Mesothelial cell of epicardium (in vitro differentiated cells): ENCODE results near the gene CHAF1A. TPM values are rescaled to one million over a fixed set of nuclear protein-coding genes. Genes with fewer than 3 reads are reported as not detected.

Experiments used
- DNase-seq, 2 experiments: peaks; one replicate each; pipeline ENCODE4 v3.0.0; 2021; ENCODE audit warnings: low spot score in 2 of 2; ENCODE audit not compliant: unreplicated experiment in 2 of 2
- H3K27ac Mint-ChIP-seq: 2 replicates; pipeline ENCODE4 v1.8.0; 2021; ENCODE audit warnings: mixed read lengths
- H3K27me3 Mint-ChIP-seq: 2 replicates; pipeline ENCODE4 v1.8.0; 2021; ENCODE audit warnings: low read depth, mixed read lengths
- H3K36me3 Mint-ChIP-seq: 2 replicates; pipeline ENCODE4 v1.8.0; 2021; ENCODE audit warnings: mixed read lengths
- H3K4me1 Mint-ChIP-seq: 2 replicates; pipeline ENCODE4 v1.8.0; 2021; ENCODE audit warnings: mixed read lengths
- H3K4me3 Mint-ChIP-seq: 2 replicates; pipeline ENCODE4 v1.8.0; 2021; ENCODE audit warnings: mild to moderate bottlenecking, moderate library complexity, mixed read lengths
- H3K9me3 Mint-ChIP-seq: 2 replicates; pipeline ENCODE4 v1.8.0; 2021; ENCODE audit warnings: mixed read lengths
- CTCF ChIP-seq: fragments of 200-600 bp; sonication (generic); IDR thresholded peaks from one replicate; pipeline ENCODE4 v1.5.0; 2021; ENCODE audit warnings: antibody characterized with exemption; ENCODE audit not compliant: unreplicated experiment
- total RNA-seq: library from RNA; stranded (reverse); gene quantifications from 3 replicates; pipeline ENCODE4 v1.2.1, GENCODE V29; 2021

The CHAF1A gene
- total RNA-seq, 1 donor from 2014 or later = 33.1 TPM

- peak overlapping the region; percentile 81 for H3K27ac Mint-ChIP-seq
- H3K9me3 Mint-ChIP-seq = no peaks in the 10 kb centered on the region
- peak overlapping the region; percentile 47 for H3K4me3 Mint-ChIP-seq
- TF ChIP-seq CTCF = no peak
- H3K27me3 Mint-ChIP-seq = no peaks in the 10 kb centered on the region
- H3K36me3 Mint-ChIP-seq = peaks cover 8% of the 10 kb centered on the region
- H3K4me1 Mint-ChIP-seq = peaks cover 17% of the 10 kb centered on the region
- no peak for DNase-seq
These were observed 12.4 kb downstream of the CHAF1A start for GRCh38 chr19:4414800-4415321.

- Mint-ChIP-seq H3K9me3 (no peaks in the 10 kb centered on the region), H3K4me1 (peaks cover 17% of the 10 kb centered on the region), H3K4me3 (peak overlapping the region; percentile 47), H3K27me3 (no peaks in the 10 kb centered on the region), H3K36me3 (peaks cover 9% of the 10 kb centered on the region), H3K27ac (peak overlapping the region; percentile 81)
- no peak for DNase-seq
- no peak for TF ChIP-seq CTCF
These were observed 12.9 kb downstream of the CHAF1A start for GRCh38 chr19:4415352-4415751.

- Mint-ChIP-seq H3K27me3 (no peaks in the 10 kb centered on the region), H3K27ac (peak overlapping the region; percentile 65), H3K4me1 (peaks cover 17% of the 10 kb centered on the region), H3K9me3 (no peaks in the 10 kb centered on the region), H3K36me3 (peaks cover 9% of the 10 kb centered on the region), H3K4me3 (no peak overlapping the region)
- no peak for DNase-seq
- TF ChIP-seq CTCF = no peak
These were observed 13.8 kb downstream of the CHAF1A start for GRCh38 chr19:4416268-4416667.

- no peaks in the 10 kb centered on the region for H3K27me3 Mint-ChIP-seq
- H3K4me3 Mint-ChIP-seq = no peak overlapping the region
- no peak overlapping the region for H3K27ac Mint-ChIP-seq
- no peak for DNase-seq
- no peaks in the 10 kb centered on the region for H3K9me3 Mint-ChIP-seq
- no peak for TF ChIP-seq CTCF
- no peaks in the 10 kb centered on the region for H3K4me1 Mint-ChIP-seq
- H3K36me3 Mint-ChIP-seq = peaks cover 17% of the 10 kb centered on the region
These were observed 21.1 kb downstream of the CHAF1A start for GRCh38 chr19:4423416-4424126.

- Mint-ChIP-seq H3K27ac (no peak overlapping the region), H3K36me3 (peaks cover 24% of the 10 kb centered on the region), H3K27me3 (no peaks in the 10 kb centered on the region), H3K4me1 (no peaks in the 10 kb centered on the region), H3K9me3 (no peaks in the 10 kb centered on the region), H3K4me3 (no peak overlapping the region)
- TF ChIP-seq CTCF = no peak
- DNase-seq = no peak
These were observed 23.1 kb downstream of the CHAF1A start for GRCh38 chr19:4425537-4425936.
